Mesothelial cell of epicardium (in vitro differentiated cells): ENCODE results near the gene WNT10A. TPM values are rescaled to one million over a fixed set of nuclear protein-coding genes. Genes with fewer than 3 reads are reported as not detected.

Experiments used
- DNase-seq, 2 experiments: peaks; one replicate each; pipeline ENCODE4 v3.0.0; 2021; ENCODE audit warnings: low spot score in 2 of 2; ENCODE audit not compliant: unreplicated experiment in 2 of 2
- H3K27ac Mint-ChIP-seq: 2 replicates; pipeline ENCODE4 v1.8.0; 2021; ENCODE audit warnings: mixed read lengths
- H3K27me3 Mint-ChIP-seq: 2 replicates; pipeline ENCODE4 v1.8.0; 2021; ENCODE audit warnings: low read depth, mixed read lengths
- H3K36me3 Mint-ChIP-seq: 2 replicates; pipeline ENCODE4 v1.8.0; 2021; ENCODE audit warnings: mixed read lengths
- H3K4me1 Mint-ChIP-seq: 2 replicates; pipeline ENCODE4 v1.8.0; 2021; ENCODE audit warnings: mixed read lengths
- H3K4me3 Mint-ChIP-seq: 2 replicates; pipeline ENCODE4 v1.8.0; 2021; ENCODE audit warnings: mild to moderate bottlenecking, moderate library complexity, mixed read lengths
- H3K9me3 Mint-ChIP-seq: 2 replicates; pipeline ENCODE4 v1.8.0; 2021; ENCODE audit warnings: mixed read lengths
- total RNA-seq: library from RNA; stranded (reverse); gene quantifications from 3 replicates; pipeline ENCODE4 v1.2.1, GENCODE V29; 2021
- TF ChIP-seq, protein P1 (sequence below): fragments of 200-600 bp; sonication (generic); IDR thresholded peaks from one replicate; pipeline ENCODE4 v1.5.0; 2021; ENCODE audit warnings: antibody characterized with exemption; ENCODE audit not compliant: unreplicated experiment

Gene WNT10A
- total RNA-seq, 1 donor from 2014 or later: 53.2 TPM

DNA sequence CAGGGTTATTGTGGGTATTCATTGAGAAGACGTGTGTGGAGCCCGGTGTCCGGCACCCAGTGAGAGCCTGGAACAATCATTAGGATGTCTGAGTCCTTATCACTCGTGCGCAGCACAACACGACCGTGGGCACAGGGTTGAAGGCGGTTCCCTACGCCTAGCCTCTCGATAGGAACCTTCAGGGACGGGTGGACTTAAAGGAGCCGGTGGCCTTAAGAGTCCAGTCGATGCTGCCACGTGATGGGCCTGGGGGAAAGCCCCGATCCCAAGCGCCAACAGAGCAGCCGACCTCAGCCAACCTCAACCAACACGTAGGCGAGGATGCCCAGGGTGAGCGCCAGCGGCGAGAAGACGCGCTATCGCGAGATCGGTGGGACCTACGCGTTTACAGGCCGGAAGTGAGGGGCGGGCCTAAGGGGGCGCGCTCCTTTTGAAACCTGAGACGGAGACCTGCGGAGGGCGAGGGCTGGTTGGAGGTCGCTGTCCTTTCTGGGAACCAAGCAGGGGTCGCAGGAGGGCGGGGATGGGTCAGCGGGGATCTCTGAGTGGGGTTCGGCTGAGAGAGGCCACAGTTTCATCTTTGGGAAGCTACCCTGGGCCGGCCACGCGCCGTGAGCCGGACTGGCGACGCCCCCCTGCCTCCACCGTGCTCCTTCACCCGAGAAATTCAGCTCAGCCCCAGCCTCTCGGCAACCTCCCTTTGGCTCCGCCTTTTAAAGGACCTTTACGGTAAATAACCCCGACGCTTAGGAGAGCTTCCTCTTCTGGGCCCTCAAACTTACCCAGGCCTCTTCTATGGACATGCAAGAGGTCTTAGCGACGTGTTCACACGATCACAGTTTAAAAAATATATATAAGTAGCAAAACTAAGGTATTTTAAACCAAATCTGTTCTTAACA lies 28.3 kb downstream of the WNT10A start:
- H3K4me3 Mint-ChIP-seq: peak overlapping the region; percentile 79
- TF ChIP-seq, protein P1, sequence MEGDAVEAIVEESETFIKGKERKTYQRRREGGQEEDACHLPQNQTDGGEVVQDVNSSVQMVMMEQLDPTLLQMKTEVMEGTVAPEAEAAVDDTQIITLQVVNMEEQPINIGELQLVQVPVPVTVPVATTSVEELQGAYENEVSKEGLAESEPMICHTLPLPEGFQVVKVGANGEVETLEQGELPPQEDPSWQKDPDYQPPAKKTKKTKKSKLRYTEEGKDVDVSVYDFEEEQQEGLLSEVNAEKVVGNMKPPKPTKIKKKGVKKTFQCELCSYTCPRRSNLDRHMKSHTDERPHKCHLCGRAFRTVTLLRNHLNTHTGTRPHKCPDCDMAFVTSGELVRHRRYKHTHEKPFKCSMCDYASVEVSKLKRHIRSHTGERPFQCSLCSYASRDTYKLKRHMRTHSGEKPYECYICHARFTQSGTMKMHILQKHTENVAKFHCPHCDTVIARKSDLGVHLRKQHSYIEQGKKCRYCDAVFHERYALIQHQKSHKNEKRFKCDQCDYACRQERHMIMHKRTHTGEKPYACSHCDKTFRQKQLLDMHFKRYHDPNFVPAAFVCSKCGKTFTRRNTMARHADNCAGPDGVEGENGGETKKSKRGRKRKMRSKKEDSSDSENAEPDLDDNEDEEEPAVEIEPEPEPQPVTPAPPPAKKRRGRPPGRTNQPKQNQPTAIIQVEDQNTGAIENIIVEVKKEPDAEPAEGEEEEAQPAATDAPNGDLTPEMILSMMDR: no peak
- H3K4me1 Mint-ChIP-seq: peaks cover 13% of the 10 kb centered on the region
- peak; percentile 83 to 93 for DNase-seq
- peaks cover 25% of the 10 kb centered on the region for H3K27me3 Mint-ChIP-seq
- H3K9me3 Mint-ChIP-seq: no peaks in the 10 kb centered on the region
- no peaks in the 10 kb centered on the region for H3K36me3 Mint-ChIP-seq
- peak overlapping the region; percentile 67 for H3K27ac Mint-ChIP-seq

DNA sequence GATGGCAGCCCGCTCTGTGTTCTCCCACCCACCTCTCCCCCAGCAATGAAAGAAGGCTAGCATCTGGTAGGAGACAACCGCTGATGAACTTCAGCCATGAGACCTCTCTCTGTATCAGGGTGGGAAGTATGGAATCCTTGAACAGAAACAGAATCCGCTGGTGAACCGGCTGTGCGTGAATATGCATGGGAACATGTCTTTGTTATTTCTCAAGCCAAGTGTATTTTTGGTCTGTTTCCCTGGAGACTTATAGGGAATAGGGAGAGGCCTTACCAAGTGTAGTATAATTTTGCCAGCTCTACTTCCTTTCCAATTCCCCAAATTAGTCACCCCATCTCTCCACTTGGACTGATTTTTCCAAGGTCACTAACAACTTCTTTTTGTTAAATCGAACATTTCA lies 30.1 kb downstream of the WNT10A start:
- no peaks in the 10 kb centered on the region for H3K9me3 Mint-ChIP-seq
- peaks cover 13% of the 10 kb centered on the region for H3K4me1 Mint-ChIP-seq
- TF ChIP-seq, protein P1: no peak
- H3K36me3 Mint-ChIP-seq: no peaks in the 10 kb centered on the region
- H3K27ac Mint-ChIP-seq: no peak overlapping the region
- peaks cover 12% of the 10 kb centered on the region for H3K27me3 Mint-ChIP-seq
- no peak overlapping the region for H3K4me3 Mint-ChIP-seq
- no peak for DNase-seq

DNA sequence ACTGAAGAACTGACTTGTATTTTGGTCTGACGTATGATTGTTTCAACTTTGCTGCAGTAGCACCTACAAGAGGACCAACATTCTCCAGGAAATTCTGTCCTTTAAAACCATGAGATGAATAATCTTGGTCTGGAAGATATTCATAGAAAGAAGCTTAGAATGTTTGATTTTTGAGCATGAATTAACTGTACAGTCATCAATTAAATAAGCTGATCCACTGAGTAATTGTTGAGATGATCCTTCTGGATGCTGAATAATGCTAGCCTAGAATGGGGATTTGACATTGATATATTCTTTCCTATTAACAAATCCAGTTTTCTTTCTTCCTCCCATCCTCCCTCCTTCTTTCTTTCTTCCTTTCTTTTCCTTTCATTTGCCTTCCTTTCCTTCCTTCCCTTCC lies 39.9 kb downstream of the WNT10A start:
- no peak for DNase-seq
- Mint-ChIP-seq H3K27me3 (no peaks in the 10 kb centered on the region), H3K4me1 (no peaks in the 10 kb centered on the region), H3K27ac (no peak overlapping the region), H3K4me3 (no peak overlapping the region), H3K9me3 (peaks cover 15% of the 10 kb centered on the region), H3K36me3 (peaks cover 15% of the 10 kb centered on the region)
- TF ChIP-seq, protein P1: no peak

DNA sequence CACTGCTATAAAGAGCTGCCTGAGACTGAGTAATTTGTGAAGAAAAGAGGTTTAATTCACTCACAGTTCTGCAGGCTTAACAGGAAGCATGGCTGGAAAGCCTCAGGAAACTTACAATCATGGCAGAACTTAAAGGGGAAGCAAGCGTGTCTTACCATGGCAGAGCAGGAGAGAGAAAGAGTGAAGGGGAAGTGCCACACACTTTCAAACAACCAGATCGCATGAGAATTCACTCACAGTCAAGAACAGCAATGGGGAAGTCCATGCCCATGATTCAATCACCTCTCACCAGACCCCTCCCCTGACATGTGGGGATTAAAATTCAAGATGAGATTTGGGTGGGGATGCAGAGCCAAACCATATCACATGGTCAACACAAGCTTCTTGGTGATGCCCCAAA lies 44.1 kb downstream of the WNT10A start:
- H3K27me3 Mint-ChIP-seq: no peaks in the 10 kb centered on the region
- TF ChIP-seq, protein P1: no peak
- H3K27ac Mint-ChIP-seq: no peak overlapping the region
- H3K36me3 Mint-ChIP-seq: peaks cover 15% of the 10 kb centered on the region
- no peak for DNase-seq
- peaks cover 18% of the 10 kb centered on the region for H3K4me1 Mint-ChIP-seq
- H3K4me3 Mint-ChIP-seq: no peak overlapping the region
- peaks cover 15% of the 10 kb centered on the region for H3K9me3 Mint-ChIP-seq

- TF ChIP-seq, protein P1: no peak
- no peak overlapping the region for H3K4me3 Mint-ChIP-seq
- peaks cover 18% of the 10 kb centered on the region for H3K4me1 Mint-ChIP-seq
- no peak for DNase-seq
- no peak overlapping the region for H3K27ac Mint-ChIP-seq
- H3K27me3 Mint-ChIP-seq: no peaks in the 10 kb centered on the region
- peaks cover 22% of the 10 kb centered on the region for H3K9me3 Mint-ChIP-seq
- H3K36me3 Mint-ChIP-seq: peaks cover 15% of the 10 kb centered on the region
These were observed 44.8 kb downstream of the WNT10A start for GRCh38 chr2:218925434-218925833.
